ENCODE data around the gene ZKSCAN7. TPM values are rescaled to one million over a fixed set of nuclear protein-coding genes. Genes with fewer than 3 reads are reported as not detected.

ZKSCAN7 gene
- total RNA-seq, 1 donor from 2014 or later, result 2.2 TPM

GRCh38 chr3:44511238-44511566 lies 43.8 kb upstream of the ZKSCAN7 start:
- Mint-ChIP-seq H3K27me3 (ENCODE audit: unreplicated experiment) (peaks cover 5% of the 10 kb centered on the region), H3K4me3 (ENCODE audit: unreplicated experiment) (peak overlapping the region; percentile 94), H3K4me1 (ENCODE audit: unreplicated experiment) (peaks cover 37% of the 10 kb centered on the region), H3K9me3 (ENCODE audit: unreplicated experiment) (no peaks in the 10 kb centered on the region), H3K27ac (ENCODE audit: unreplicated experiment) (peak overlapping the region; percentile 64), H3K36me3 (ENCODE audit: low read depth, unreplicated experiment) (peaks cover 7% of the 10 kb centered on the region)
- TF ChIP-seq CTCF (IDR thresholded peaks at IDR 0.05; ENCODE audit: unreplicated experiment), result no peak
- no peak for DNase-seq (ENCODE audit: low spot score)

GRCh38 chr3:44513513-44513912 lies 41.5 kb upstream of the ZKSCAN7 start:
- H3K36me3 Mint-ChIP-seq (ENCODE audit: low read depth, unreplicated experiment), result no peaks in the 10 kb centered on the region
- H3K4me3 Mint-ChIP-seq (ENCODE audit: unreplicated experiment), result no peak overlapping the region
- TF ChIP-seq CTCF (IDR thresholded peaks at IDR 0.05; ENCODE audit: unreplicated experiment), result no peak
- H3K27ac Mint-ChIP-seq (ENCODE audit: unreplicated experiment), result no peak overlapping the region
- peaks cover 38% of the 10 kb centered on the region for H3K4me1 Mint-ChIP-seq (ENCODE audit: unreplicated experiment)
- peaks cover 5% of the 10 kb centered on the region for H3K27me3 Mint-ChIP-seq (ENCODE audit: unreplicated experiment)
- no peaks in the 10 kb centered on the region for H3K9me3 Mint-ChIP-seq (ENCODE audit: unreplicated experiment)
- DNase-seq (ENCODE audit: low spot score), result no peak

DNA sequence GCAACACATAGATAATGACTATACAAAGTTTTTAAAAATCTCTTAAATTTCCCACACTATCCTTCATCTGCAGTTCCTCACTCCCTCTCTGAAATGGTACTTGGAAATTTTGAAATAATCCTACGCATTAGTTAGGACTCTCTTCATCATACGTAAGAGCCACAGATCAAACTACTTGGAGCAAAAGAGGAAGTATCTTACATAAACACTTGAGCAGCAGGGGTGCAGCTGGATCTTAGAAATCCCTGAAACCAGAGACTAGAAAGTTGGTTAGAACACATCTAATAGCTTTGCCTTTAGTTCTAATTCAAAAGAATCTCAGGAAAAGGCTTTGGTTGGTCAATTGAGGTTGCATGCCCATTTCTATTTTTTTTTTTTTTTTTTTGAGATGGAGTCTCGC lies 38.8 kb upstream of the ZKSCAN7 start:
- DNase-seq (ENCODE audit: low spot score), result no peak
- no peak overlapping the region for H3K27ac Mint-ChIP-seq (ENCODE audit: unreplicated experiment)
- H3K4me1 Mint-ChIP-seq (ENCODE audit: unreplicated experiment), result peaks cover 45% of the 10 kb centered on the region
- H3K36me3 Mint-ChIP-seq (ENCODE audit: low read depth, unreplicated experiment), result no peaks in the 10 kb centered on the region
- no peaks in the 10 kb centered on the region for H3K27me3 Mint-ChIP-seq (ENCODE audit: unreplicated experiment)
- H3K9me3 Mint-ChIP-seq (ENCODE audit: unreplicated experiment), result no peaks in the 10 kb centered on the region
- no peak for TF ChIP-seq CTCF (IDR thresholded peaks at IDR 0.05; ENCODE audit: unreplicated experiment)
- H3K4me3 Mint-ChIP-seq (ENCODE audit: unreplicated experiment), result no peak overlapping the region

DNA sequence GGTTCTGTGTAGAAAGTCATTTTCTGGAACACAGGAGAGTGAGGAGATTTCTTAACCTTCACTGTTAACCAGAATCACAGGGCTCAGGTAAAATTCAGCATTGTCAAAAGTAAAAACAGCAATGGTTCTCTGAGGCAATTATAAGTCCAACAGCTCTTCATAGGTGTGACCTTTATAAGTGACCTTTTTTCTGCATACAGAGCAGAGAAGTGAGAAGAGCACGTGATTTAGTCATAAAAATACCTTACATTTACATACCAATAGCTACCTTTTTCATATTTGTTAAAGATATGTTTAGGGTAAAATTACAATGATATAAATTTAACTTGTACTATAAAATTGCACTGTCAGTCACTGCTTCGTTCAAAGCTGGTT lies 36.2 kb upstream of the ZKSCAN7 start:
- H3K27ac Mint-ChIP-seq (ENCODE audit: unreplicated experiment), result peak overlapping the region; percentile 91

DNA sequence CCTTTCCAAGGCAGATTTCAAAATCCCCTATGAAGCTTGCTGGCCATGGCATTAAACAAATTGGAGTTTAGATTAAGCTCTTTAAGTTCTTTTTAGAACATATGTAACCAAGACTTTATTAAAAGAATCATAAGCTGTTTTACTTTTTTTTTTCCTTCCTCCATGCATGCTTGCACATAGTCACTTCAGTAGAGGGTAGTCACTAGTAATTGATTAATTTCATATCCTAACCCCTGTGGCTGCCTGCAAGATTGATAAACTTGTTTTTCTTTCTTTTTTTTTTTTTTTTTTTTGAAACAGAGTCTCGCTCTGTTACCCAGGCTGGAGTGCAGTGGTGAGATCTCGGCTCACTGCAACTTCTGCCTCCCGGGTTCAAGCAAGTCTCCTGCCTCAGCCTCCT lies 33.3 kb upstream of the ZKSCAN7 start:
- Mint-ChIP-seq H3K27ac (ENCODE audit: unreplicated experiment) (no peak overlapping the region), H3K9me3 (ENCODE audit: unreplicated experiment) (no peaks in the 10 kb centered on the region), H3K4me1 (ENCODE audit: unreplicated experiment) (peaks cover 32% of the 10 kb centered on the region), H3K4me3 (ENCODE audit: unreplicated experiment) (no peak overlapping the region), H3K27me3 (ENCODE audit: unreplicated experiment) (no peaks in the 10 kb centered on the region), H3K36me3 (ENCODE audit: low read depth, unreplicated experiment) (no peaks in the 10 kb centered on the region)
- no peak for TF ChIP-seq CTCF (IDR thresholded peaks at IDR 0.05; ENCODE audit: unreplicated experiment)
- DNase-seq (ENCODE audit: low spot score), result no peak

More for the DNA sequence above, 36.2 kb upstream of the ZKSCAN7 start:
- no peak for TF ChIP-seq CTCF (IDR thresholded peaks at IDR 0.05; ENCODE audit: unreplicated experiment)
- Mint-ChIP-seq H3K27me3 (ENCODE audit: unreplicated experiment) (no peaks in the 10 kb centered on the region), H3K9me3 (ENCODE audit: unreplicated experiment) (no peaks in the 10 kb centered on the region), H3K4me1 (ENCODE audit: unreplicated experiment) (peaks cover 40% of the 10 kb centered on the region), H3K36me3 (ENCODE audit: low read depth, unreplicated experiment) (no peaks in the 10 kb centered on the region), H3K4me3 (ENCODE audit: unreplicated experiment) (peak overlapping the region; percentile 3)
- no peak for DNase-seq (ENCODE audit: low spot score)

Data from endothelial cell (in vitro differentiated cells).